ENCODE results near the gene TMEM132D.

GRCh38 chr12:129186952-129187351, 716.9 kb downstream of the TMEM132D start:
- TF ChIP-seq CTCF (IDR thresholded peaks at IDR 0.05; ENCODE audit: low read depth, low read length, missing input control) (no peak), EGR1 (IDR thresholded peaks at IDR 0.05; ENCODE audit: low read depth in 2 of 2) (no peak), ATF3 (IDR thresholded peaks at IDR 0.05) (no peak), JUND (IDR thresholded peaks at IDR 0.05) (no peak), TAF1 (conservative IDR thresholded peaks at IDR 0.05) (no peak), RAD21 (IDR thresholded peaks at IDR 0.05) (peak in 1 of 2 donors; percentile 35)

Measured in liver (tissue), 3 donors.